Neural cell (in vitro differentiated cells): ENCODE data around the gene BMP2.

Experiments
- CTCF ChIP-seq: fragments of 450-650 bp; IDR thresholded peaks from 2 replicates; pipeline ENCODE4 v1.5.1; 2014; ENCODE audit warnings: antibody characterized with exemption, mild to moderate bottlenecking, moderate library complexity; ENCODE audit not compliant: poor library complexity, severe bottlenecking
- EP300 ChIP-seq: fragments of 450-650 bp; conservative IDR thresholded peaks from 2 replicates; pipeline ENCODE4 v1.6.1; 2014; ENCODE audit warnings: antibody characterized with exemption, mild to moderate bottlenecking, moderate library complexity; ENCODE audit not compliant: poor library complexity, severe bottlenecking
- EZH2 ChIP-seq: fragments of 200-600, 300-800 bp; shearing (Covaris generic), sonication (generic); IDR thresholded peaks from 2 replicates; pipeline ENCODE4 v1.6.1; 2014; ENCODE audit warnings: antibody characterized with exemption, low read length, borderline replicate concordance, mild to moderate bottlenecking; ENCODE audit not compliant: insufficient read depth, poor library complexity, severe bottlenecking
- MXI1 ChIP-seq: fragments of 450-650 bp; conservative IDR thresholded peaks from 2 replicates; pipeline ENCODE4 v1.6.1; 2014; ENCODE audit warnings: antibody characterized with exemption, mild to moderate bottlenecking; ENCODE audit not compliant: poor library complexity, severe bottlenecking
- POLR2AphosphoS5 ChIP-seq: IDR thresholded peaks from 2 replicates; pipeline ENCODE4 v1.6.1; 2012
- RAD21 ChIP-seq: fragments of 450-650 bp; conservative IDR thresholded peaks from 2 replicates; pipeline ENCODE4 v1.6.1; 2014; ENCODE audit warnings: antibody characterized with exemption, mild to moderate bottlenecking, moderate library complexity
- SMC3 ChIP-seq: fragments of 450-650 bp; conservative IDR thresholded peaks from 2 replicates; pipeline ENCODE4 v1.6.1; 2014; ENCODE audit warnings: antibody characterized with exemption, mild to moderate bottlenecking, moderate library complexity; ENCODE audit not compliant: poor library complexity
- TAF1 ChIP-seq: IDR thresholded peaks from 2 replicates; pipeline ENCODE4 v1.6.1; 2012; ENCODE audit warnings: low read depth

GRCh38 chr20:6806275-6806674 lies 38.8 kb downstream of the BMP2 start:
- TF ChIP-seq SMC3 (no peak), CTCF (no peak), POLR2AphosphoS5 (no peak), EP300 (no peak), EZH2 (no peak), RAD21 (no peak), TAF1 (no peak), MXI1 (no peak)
